GM19035 (cell line): ENCODE measurements around the gene IL1B.
"Not testable (repeated sequence)": the region's sequence is repeated elsewhere in the genome, so short reads cannot be mapped to it uniquely, and the experiment has no call there.

Source experiments
- ATAC-seq: cut with Tn5 transposase; IDR thresholded peaks from one replicate; pipeline ENCODE4 v1.9.1; 2021; ENCODE audit not compliant: unreplicated experiment

The IL1B gene

DNA sequence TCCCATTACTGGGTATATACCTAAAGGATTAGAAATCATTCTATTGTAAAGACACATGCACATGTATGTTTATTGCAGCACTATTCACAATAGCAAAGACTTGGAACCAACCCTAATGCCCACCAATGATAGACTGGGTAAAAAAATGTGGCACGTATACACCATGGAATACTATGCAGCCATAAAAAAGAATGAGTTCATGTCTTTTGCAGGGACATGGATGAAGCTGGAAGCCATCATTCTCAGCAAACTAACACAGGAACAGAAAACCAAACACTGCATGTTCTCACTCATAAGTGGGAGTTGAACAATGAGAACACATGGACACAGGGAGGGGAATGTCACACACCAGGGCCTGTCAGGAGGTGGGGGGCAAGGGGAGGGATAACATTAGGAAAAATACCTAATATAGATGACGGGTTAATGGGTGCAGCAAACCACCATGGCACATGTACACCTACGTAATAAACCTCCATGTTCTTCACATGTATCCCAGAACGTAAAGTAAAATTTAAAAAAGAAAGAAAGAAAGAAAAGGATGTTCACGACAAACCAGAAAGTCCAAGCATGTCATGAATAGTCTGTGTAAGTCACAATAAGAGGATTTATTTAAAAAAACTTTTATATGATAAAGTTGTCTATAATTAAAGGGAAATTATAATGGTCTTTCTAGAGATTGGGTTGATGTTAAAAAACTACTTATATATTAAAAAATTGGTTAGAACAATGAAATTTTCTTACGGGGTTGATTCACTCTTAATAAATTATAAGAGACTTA is 23.0 kb upstream of the IL1B start:
- ATAC-seq = not testable (repeated sequence)

DNA sequence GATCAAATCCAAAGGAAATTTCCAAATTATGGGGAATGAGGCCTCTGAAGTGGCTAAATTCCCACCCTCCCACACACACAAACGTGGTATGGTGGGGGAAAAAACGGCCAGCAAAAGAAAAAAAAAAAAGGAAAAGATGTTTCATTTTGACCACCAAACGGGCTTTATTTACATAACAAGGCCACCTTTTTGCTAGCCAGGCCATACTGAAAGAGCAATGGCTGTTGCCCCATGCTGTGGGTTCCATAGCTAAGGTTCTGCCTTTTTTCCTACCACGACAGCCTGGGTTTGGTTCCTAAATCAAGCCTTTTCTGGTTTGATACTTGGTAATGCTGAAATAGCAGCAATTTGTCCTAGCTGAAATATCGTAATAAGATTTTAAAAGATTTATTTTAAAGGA is 14.0 kb upstream of the IL1B start:
- ATAC-seq = no peak

DNA sequence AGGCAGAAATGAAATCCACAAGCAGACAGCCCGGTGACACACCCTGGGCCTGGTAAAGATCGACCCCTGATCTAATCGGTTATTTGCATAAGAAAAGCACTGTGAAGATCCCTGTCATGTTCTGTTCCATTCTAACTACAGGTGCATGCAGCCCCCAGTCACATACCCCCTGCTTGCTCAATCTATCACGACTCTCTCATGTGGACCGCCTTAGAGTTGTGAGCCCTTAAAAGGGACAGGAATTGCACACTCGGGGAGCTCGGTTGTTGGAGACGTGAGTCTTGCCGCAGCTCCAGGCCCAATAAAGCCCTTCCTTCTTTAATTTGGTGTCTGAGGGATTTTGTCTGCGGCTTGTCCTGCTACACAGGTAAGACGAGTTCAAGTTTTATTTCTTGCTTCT is 13.4 kb upstream of the IL1B start:
- ATAC-seq = no peak

DNA sequence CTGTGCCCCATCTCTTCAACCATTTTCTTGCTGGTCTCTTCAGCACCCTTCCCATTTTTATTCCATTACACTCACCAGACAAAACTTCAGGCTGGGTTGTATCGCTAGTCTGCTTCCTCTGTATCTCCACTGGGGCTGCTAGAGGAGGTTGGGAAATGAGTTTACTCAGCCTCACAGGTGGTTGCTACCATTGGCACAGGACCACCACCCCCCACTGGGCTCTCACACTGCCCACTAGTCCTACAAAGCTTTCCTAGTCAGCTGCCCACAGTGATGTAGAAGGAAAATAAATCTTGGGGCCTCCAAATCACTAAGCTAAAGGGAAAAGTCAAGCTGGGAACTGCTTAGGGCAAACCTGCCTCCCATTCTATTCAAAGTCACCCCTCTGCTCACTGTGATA is 12.3 kb upstream of the IL1B start:
- ATAC-seq = no peak

DNA sequence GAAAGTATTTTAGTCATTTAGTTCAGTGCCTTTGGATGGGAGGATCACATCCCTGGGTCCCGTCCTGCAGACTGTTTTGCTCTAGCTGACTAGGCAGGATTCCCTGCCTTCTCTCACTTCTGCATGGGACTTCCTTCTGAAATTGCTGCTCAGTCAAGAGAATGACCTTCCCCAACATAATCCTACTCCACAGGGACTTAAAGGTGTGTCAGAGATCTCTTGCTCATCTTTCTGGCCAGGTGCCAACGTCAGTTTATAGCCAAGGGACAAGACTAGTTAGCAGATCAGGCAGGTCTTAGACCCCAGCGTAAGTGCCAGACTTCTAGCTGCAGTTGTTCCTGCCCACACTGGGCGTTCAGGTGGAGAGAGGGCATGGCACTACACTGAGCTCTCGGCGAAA is 9.5 kb upstream of the IL1B start:
- no peak for ATAC-seq

DNA sequence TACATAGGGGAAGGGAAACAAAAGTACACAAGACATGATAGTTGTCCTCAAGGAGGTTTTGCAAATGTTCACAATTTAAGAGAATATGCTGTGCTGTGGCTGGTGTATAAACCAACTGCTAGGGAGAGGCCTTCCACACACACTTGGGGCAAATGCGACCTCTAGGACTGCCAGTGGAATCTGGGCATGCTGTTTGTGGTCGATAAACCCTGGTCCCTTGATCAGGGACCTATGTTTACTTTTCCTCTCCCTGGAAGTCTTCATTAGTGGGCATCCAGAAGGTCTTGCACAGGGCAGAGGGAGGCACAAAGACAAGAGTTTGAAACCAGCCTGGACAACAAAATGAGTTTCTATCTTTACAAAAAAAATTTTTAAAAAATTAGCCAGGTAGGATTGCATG is 7.3 kb upstream of the IL1B start:
- no peak for ATAC-seq

DNA sequence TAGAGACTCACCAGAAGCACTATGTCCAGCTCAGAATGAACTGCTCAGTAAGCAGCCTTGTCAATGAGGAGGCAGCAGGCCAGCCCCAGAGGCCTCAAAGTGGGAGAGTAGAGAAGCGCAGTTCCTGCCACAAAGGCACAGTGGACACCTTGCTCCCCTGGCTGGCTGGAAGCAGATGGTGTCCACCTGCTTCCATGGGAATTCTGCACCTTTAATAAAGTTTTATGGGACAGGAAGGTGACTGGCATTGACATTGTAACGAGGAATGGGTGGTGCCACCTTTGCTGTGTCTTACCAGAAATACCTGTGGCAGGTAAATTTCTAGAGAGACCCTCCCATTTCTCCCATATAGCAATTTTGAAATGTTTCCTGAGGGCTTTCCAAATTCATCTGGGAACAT is 6.7 kb upstream of the IL1B start:
- ATAC-seq = no peak

DNA sequence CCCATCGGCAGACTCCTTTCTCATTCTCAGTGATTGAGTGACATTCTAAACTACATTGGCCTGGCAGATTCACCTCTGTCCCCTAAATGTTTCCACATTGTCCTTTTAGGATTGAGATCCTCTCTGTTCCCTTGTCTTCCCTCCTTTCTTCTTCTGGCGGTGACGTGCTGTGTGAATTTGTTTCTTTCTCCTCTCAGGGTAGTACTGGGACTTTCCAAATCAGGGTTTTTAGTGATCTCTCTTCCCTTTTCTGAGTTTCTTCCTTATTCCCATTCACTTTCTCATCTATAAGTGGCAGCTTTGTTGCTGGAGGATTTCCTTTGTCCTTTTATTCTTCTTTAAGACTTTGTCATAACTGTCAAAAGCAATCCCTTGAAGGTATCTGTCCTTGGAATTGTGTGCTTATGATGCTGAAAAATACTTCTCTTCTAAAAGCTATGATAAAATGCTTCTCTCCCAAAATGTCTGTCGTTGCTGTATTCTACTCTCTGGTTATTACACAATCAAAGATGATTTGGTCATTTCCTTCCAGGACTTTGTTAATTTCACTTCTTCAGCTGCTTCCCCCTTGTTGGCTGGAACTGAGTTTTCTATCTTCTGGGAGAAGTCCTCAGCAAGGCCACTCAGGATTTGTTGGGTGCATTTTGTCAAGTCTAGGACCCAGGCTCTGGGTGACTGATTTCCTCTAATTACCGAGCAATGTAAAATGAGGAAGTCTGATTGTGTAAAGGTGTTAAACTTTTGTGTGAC is 4.9 kb upstream of the IL1B start:
- ATAC-seq = no peak

DNA sequence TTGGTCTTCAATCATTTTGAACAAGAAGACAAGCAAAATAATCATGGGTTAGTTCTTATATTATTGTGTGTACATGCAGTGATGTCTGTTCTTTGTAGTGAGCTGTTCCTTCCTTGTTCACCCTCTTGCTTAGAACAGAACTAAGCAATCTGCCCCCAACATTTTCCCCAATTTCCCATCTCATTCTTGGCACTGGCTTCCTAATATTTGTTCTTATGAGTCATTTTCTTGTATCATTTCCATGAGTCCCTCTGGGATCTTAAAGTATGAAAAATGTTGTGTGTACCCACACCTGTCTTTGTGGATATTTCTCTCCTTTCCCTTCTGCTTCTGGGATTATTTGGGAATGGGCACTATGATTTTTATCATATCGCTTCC is 3.5 kb upstream of the IL1B start:
- ATAC-seq = no peak

DNA sequence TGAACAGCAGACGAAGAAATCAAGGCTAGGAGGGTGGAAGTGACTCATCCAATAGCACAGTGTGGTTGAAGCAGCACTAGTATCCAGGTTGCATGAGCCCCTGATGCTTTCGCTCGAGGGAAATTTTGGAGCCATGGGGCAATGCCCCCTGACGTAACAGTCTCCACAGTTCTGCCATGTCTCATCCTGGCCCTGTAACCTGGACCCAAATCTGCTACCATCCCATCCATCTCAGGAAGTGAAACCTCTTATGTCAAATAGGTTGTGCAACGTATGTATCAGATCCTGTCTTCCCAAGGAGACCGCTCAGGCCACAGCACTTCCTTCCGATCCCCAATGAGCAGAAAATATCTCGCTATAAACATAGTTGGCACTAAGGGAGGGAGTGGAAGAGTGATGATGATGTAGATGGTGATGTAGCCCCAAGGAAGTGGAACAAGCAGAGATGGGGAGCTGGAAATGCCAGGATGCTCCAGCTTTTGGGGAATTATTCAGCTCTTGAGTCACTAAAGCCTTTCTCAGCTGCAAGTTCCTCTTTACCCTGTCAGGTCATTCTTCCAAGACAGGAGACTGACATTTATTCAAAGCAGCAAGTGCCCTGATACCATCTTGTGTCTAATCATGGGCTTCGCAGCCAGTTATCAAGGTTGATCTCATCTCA is 3.0 kb upstream of the IL1B start:
- no peak for ATAC-seq

DNA sequence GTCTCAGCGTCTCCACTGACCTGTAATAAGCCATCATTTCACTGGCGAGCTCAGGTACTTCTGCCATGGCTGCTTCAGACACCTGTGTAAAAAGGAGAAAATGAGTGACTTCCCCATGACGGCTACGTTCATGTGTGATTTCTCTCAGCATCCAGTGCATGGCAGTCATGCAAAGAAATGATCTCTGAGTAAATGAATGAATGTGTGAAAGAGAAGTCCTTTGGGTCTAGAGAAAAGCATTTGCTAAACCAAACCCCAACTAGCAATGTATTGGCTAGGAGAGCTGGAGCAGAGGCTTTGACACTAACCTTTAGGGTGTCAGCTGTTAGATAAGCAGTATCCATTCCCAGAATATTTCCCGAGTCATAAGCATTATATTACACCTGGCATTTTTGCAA is 417 bp downstream of the IL1B start:
- no peak for ATAC-seq

DNA sequence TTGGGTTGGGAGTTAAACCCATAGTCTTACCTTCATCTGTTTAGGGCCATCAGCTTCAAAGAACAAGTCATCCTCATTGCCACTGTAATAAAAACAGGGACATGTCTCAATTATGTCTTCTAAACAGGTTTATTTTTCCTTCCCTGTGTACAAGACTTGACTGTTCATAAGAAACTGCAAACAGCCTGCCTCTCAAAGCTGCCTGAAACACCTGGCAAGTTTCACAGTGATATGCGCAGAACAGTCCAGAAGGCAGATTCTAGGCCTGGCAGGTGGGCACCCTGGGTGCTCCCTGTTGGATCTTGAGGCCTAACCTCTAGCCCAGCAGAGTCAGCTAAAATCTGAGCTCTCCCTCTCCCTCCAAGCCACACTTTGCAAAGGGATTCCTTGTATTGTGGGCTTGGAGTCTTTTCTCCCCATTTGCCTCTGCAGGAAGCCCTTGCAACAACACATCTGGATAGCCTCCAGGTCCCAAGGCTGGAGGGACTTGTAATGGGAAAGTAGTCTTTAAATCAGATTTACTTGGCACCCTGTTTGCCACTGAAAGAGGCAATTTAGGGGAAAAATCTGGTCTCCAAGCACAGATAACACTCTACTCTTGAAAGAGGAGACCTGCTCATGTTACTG is 930 bp downstream of the IL1B start:
- ATAC-seq = no peak

DNA sequence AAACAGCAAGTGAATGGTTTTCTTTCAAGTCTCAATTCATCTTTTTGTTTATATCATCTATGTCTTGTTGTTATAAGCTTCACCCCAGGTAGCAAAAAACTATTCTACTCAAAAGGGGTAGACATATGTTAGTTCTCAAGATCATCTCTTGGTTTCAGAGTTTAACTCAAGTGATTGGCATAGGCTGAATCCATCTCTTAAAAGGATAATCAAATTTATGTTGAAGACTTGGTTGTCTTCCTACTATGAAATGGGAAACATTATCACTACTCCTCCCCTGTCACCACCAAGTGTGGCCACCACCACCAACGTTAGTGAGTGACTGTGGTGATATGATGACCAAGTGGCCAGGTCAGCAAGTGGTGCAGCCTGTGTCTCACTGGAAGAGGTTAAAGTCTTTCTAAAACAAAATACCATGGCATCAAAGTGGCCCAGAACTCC is 1.5 kb downstream of the IL1B start:
- ATAC-seq = no peak

DNA sequence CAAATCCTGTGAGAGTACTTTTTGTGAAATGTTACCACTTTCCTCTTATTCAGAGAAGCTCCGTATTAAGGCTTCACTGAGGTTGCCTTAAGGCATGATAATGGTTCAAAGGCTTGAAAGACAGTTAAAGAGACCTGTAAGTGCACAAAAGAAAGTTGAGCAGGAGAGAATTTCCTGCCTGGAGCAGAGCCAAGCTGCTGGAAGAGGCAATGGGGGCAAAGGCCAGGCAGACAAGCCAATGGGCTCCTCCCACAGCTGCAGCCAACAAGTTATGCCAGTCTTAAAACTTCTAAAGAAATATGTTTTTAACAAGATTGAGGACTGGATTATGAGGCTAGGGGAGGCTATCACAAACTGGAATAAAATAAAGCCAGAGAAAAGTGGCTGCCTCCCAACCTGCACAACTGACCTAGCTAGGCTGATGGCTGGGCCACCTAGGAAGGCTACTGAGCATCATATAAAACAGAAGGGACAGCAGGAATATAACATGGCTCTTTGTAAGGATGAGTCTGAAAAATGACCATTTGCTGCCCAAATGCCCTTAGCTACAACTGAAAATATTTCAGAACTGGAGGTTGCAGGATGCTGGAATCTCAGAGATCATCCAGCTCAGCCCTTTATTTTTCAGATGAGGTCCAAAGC is 2.1 kb downstream of the IL1B start:
- ATAC-seq = no peak

DNA sequence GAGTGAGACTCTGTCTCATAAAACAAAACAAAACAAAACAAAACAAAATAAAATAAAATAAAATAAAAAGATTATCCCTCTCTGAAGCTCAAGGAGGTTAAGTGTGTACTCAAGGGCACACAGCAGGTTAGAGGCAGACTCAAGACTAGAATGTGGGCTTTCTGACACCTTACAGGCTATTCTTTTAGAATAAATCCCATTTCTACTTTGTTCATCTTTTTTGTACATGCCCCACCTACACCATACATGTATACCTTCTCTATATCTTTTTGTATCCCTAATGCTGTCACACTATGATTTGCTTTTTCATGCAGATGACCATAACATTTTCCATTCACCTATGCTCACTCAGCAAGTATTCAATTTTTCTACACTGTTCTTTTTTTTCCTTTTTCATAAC is 2.6 kb downstream of the IL1B start:
- no peak for ATAC-seq

DNA sequence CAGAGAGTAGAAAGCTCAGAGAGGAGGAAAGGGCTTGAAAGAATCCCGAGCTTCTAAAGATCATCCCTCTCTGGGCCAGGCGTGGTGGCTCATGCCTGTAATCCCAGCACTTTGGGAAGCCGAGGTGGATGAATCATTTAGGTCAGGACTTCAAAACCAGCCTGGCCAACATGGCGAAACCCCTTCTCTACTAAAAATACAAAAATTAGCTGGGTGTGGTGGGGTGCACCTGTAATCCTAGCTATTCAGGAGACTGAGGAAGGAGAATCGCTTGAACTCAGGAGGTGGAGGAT is 3.0 kb downstream of the IL1B start:
- ATAC-seq = not testable (repeated sequence)

DNA sequence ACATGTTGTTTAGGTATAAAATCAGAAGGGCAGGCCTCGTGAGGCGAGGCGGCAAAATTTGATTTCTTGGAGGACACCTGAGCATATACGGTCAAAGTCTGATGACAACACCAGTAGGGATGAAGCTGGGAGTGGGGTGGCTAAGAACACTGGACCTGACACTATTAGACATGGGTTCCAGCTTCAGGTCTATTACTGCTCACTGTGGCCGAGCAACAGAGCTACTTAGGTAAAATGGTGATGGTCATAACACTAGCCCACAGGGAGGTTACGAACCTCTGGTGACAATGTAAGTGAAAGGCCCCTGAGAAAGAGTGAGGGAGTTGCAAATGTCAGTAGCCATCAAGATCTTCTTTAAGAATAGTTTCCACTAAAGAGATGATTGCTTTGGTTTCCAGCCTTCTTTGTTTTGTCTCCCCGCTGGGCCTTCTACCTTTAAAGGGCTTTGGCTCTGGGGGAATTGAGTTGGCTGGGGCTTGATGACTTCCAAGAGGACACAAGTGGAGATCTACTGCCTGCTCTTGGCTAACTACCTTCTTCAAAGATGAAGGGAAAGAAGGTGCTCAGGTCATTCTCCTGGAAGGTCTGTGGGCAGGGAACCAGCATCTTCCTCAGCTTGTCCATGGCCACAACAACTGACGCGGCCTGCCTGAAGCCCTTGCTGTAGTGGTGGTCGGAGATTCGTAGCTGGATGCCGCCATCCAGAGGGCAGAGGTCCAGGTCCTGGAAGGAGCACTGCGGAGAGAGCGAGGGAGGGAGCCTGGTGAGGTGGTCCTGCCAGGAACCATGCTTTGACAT is 3.5 kb downstream of the IL1B start:
- no peak for ATAC-seq

DNA sequence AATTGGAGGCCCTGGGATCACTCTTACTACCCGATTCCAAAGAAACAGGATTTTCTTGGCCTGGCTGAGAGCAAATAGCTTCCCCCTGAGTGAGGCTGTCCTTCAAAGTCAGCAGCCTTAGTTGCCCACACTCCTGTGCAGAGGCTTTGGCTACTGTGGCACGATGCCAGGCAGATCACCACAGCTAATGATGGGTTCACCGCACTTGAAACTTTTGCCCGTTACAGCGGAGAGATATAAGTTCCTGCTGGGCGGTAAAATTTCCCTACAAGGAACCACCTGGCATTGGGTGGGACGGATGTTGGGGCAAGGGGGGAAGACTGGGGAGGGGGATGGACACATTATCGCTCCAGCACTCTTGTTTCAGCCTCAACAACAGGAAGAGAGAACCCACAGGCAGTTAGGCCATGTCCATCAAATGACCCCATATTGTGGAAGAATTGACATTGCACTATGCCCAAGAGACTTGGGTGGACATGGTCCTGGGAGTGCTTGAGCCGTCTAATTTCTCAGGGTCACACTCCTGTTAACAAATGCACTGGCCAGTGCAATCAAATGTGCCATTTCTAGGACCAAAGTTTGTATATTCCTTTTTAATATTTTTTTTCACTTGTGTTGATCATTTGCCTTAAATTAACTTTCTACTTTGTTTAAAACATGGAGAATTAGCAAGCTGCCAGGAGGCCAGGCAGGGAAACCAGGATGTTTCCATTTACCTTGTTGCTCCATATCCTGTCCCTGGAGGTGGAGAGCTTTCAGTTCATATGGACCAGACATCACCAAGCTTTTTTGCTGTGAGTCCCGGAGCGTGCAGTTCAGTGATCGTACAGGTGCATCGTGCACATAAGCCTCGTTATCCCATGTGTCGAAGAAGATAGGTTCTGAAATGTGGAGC is 4.4 kb downstream of the IL1B start:
- ATAC-seq = no peak

DNA sequence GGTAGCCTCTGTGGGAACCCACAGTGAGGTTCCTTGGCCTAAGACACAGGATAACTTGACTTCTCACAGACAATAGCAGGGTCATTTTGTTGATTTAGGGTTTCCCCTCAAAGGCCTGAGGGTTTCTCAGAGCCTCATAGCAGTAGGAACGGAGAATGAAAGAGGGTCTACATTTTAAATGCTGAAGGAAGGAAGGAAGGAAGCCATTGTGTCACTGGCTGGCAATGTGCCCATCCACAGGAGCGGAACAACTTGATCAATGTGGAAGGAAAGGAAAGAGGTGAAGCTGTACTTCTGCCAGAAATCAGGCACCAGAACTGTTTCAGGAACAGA is 5.1 kb downstream of the IL1B start:
- no peak for ATAC-seq
